Right cardiac atrium (tissue), 5 donors: Measurements from ENCODE around the gene RRAGD. TPM values are rescaled to one million over a fixed set of nuclear protein-coding genes. Genes with fewer than 3 reads are reported as not detected.

ENCODE experiments used
- polyA plus RNA-seq: library from polyadenylated mRNA; stranded (reverse); fragments of 200-250 nt; gene quantifications from one replicate; pipeline ENCODE4 v1.2.3, GENCODE V29; 2013
- total RNA-seq, 4 donors: library from RNA; stranded (reverse); fragmentation: NEBNext Ultra II Directional; extraction: Animal tissue kit (Norgen Biotek cat#: 25700); gene quantifications; one replicate each; pipeline ENCODE4 v1.2.1, GENCODE V29; 2021
- donor health status: healthy with polysubstance abuse.
- donor health status: DM: no; HTN: yes; CAD: no.
- donor health status: DM: no; HTN: no; CAD: no.
- donor health status: DM: no; HTN: yes; CAD: no; lungs with severe emphysema.
- donor health status: DM: yes; HTN: yes; CAD: no.

The RRAGD gene
- total and polyA plus RNA-seq, 5 donors: 57.2 to 154 (median 109) TPM

Other genes with a start within 250 kb of the RRAGD start
- not detected for gene GABRR1, start 194.9 kb downstream of the RRAGD start, total RNA-seq
- not detected for gene GABRR1, start 194.9 kb downstream of the RRAGD start, polyA plus RNA-seq
- gene GABRR2, start 97.0 kb downstream of the RRAGD start, total RNA-seq: under 1 TPM; 0.26 to 0.81 (median 0.38) TPM
- gene GABRR2, start 97.0 kb downstream of the RRAGD start, polyA plus RNA-seq: 0.38 TPM
- 10 to 100 TPM; 13.8 to 23.6 (median 15.9) TPM for gene UBE2J1, start 59.6 kb downstream of the RRAGD start, total RNA-seq
- 12.0 TPM for gene UBE2J1, start 59.6 kb downstream of the RRAGD start, polyA plus RNA-seq
- 10 to 100 TPM; 17.9 to 22.8 (median 21.0) TPM for gene ANKRD6, start 20.9 kb upstream of the RRAGD start, total RNA-seq
- 6.7 TPM for gene ANKRD6, start 20.9 kb upstream of the RRAGD start, polyA plus RNA-seq
- 10 to 100 TPM; 38.0 to 48.7 (median 41.7) TPM for gene LYRM2, start 226.5 kb upstream of the RRAGD start, total RNA-seq
- 25.9 TPM for gene LYRM2, start 226.5 kb upstream of the RRAGD start, polyA plus RNA-seq